ENCODE results near the gene PTPRG. TPM values are rescaled to one million over a fixed set of nuclear protein-coding genes. Genes with fewer than 3 reads are reported as not detected.

PTPRG gene
- total RNA-seq, 1 donor from 2014 or later: 11.1 TPM

DNA sequence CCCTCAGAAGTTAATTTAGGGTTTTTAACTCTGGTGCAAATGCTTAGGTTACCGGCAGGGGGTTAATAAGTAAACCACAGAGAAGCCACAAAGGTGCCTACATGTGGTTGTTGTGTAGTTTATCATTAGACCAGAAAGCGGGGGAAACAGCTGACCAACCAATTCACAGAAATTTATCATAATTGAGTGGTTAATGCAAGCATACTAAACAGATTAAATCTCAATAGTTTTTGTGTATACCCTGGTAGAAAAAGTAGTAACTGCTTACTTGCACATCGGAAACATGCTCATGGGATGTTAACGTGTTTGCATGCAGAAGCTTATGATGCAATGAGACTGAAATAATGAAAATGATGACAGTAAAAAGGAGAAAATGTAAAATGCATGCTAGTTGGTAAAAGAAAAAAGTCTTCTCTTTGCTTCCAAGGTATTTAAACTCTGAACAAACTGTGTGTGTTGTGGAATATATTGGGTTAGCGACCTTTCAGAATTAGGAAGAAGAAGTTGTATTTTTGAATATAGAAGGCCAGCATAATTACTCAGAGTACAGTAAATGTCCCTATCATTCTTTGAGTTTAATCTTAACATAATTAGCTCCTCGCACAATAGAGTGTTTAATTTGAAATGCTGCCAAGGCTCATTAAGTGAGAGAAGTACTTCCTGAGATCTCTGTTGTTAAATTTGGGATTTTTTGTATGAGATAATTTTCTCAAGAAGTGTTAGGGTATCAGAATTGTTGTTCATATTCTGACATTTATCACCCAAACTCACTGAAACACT is 316.2 kb downstream of the PTPRG start:
- Histone ChIP-seq H3K27me3 (ENCODE audit: control insufficient read depth, insufficient read depth, low read length) (no peaks in the 10 kb centered on the region), H3K4me3 (ENCODE audit: low read depth, low read length) (no peak overlapping the region), H3K36me3 (ENCODE audit: control insufficient read depth, insufficient read depth, low read length) (no peaks in the 10 kb centered on the region)
- peak; percentile 11 for DNase-seq (ENCODE audit: low read depth)
- TF ChIP-seq, protein P1, sequence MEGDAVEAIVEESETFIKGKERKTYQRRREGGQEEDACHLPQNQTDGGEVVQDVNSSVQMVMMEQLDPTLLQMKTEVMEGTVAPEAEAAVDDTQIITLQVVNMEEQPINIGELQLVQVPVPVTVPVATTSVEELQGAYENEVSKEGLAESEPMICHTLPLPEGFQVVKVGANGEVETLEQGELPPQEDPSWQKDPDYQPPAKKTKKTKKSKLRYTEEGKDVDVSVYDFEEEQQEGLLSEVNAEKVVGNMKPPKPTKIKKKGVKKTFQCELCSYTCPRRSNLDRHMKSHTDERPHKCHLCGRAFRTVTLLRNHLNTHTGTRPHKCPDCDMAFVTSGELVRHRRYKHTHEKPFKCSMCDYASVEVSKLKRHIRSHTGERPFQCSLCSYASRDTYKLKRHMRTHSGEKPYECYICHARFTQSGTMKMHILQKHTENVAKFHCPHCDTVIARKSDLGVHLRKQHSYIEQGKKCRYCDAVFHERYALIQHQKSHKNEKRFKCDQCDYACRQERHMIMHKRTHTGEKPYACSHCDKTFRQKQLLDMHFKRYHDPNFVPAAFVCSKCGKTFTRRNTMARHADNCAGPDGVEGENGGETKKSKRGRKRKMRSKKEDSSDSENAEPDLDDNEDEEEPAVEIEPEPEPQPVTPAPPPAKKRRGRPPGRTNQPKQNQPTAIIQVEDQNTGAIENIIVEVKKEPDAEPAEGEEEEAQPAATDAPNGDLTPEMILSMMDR (IDR thresholded peaks at IDR 0.05; ENCODE audit: insufficient read depth, low read length, severe bottlenecking): peak; percentile 13
- no peak for FAIRE-seq

- DNase-seq (ENCODE audit: low read depth): no peak
- no peaks in the 10 kb centered on the region for H3K27me3 ChIP-seq (ENCODE audit: control insufficient read depth, insufficient read depth, low read length)
- no peak for FAIRE-seq
- TF ChIP-seq, protein P1 (IDR thresholded peaks at IDR 0.05; ENCODE audit: insufficient read depth, low read length, severe bottlenecking): no peak
- no peak overlapping the region for H3K4me3 ChIP-seq (ENCODE audit: low read depth, low read length)
- no peaks in the 10 kb centered on the region for H3K36me3 ChIP-seq (ENCODE audit: control insufficient read depth, insufficient read depth, low read length)
Measured at GRCh38 chr3:61882253-61882652, 320.9 kb downstream of the PTPRG start.

- no peak for DNase-seq (ENCODE audit: low read depth)
- no peak for FAIRE-seq
- H3K4me3 ChIP-seq (ENCODE audit: low read depth, low read length): no peak overlapping the region
- H3K27me3 ChIP-seq (ENCODE audit: control insufficient read depth, insufficient read depth, low read length): no peaks in the 10 kb centered on the region
- TF ChIP-seq, protein P1 (IDR thresholded peaks at IDR 0.05; ENCODE audit: insufficient read depth, low read length, severe bottlenecking): no peak
- no peaks in the 10 kb centered on the region for H3K36me3 ChIP-seq (ENCODE audit: control insufficient read depth, insufficient read depth, low read length)
Measured at GRCh38 chr3:61884794-61885193, 323.4 kb downstream of the PTPRG start.

- FAIRE-seq: no peak
- TF ChIP-seq, protein P1 (IDR thresholded peaks at IDR 0.05; ENCODE audit: insufficient read depth, low read length, severe bottlenecking): no peak
- no peaks in the 10 kb centered on the region for H3K27me3 ChIP-seq (ENCODE audit: control insufficient read depth, insufficient read depth, low read length)
- H3K4me3 ChIP-seq (ENCODE audit: low read depth, low read length): no peak overlapping the region
- no peaks in the 10 kb centered on the region for H3K36me3 ChIP-seq (ENCODE audit: control insufficient read depth, insufficient read depth, low read length)
- DNase-seq (ENCODE audit: low read depth): no peak
Measured at GRCh38 chr3:61885414-61885813, 324.0 kb downstream of the PTPRG start.

DNA sequence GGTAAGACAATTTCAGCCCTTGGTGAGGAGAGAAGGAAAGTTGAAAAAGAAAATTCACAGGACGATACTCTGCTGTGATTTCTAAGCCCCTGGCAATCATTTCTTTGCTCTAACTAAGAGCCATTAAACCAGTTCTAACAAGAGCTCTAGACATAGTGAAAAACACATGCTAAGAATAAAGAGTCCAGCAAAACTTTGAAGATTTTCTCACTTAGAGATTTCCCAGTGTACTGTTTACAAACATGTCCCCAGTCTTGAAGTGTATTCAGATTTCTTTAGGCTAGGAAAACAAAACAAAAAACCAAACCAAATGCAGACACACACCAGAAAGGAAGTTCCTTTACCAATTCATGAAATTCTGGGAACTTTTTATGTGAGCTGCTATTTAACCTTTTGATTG is 325.8 kb downstream of the PTPRG start:
- Histone ChIP-seq H3K4me3 (ENCODE audit: low read depth, low read length) (no peak overlapping the region), H3K36me3 (ENCODE audit: control insufficient read depth, insufficient read depth, low read length) (no peaks in the 10 kb centered on the region), H3K27me3 (ENCODE audit: control insufficient read depth, insufficient read depth, low read length) (no peaks in the 10 kb centered on the region)
- DNase-seq (ENCODE audit: low read depth): no peak
- no peak for FAIRE-seq
- TF ChIP-seq, protein P1 (IDR thresholded peaks at IDR 0.05; ENCODE audit: insufficient read depth, low read length, severe bottlenecking): no peak

DNA sequence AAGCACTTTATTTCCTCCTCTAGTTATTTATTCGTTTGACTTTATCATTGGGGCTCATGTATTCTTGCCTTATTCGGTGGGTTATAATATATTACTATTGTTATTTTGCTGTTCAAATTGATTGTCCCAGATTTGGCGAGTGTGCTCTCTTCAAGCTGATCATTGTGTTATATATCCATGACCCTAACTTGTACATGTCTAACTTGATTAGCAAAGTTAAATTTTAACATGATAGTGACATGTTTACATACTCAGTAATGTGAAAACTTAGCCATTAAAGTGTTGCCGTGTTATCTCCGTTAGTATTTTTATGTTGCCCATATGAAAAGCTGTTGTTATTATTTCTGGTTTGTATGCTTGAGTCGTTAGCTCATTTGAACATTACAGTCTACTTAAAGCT is 327.9 kb downstream of the PTPRG start:
- TF ChIP-seq, protein P1 (IDR thresholded peaks at IDR 0.05; ENCODE audit: insufficient read depth, low read length, severe bottlenecking): no peak
- Histone ChIP-seq H3K4me3 (ENCODE audit: low read depth, low read length) (no peak overlapping the region), H3K36me3 (ENCODE audit: control insufficient read depth, insufficient read depth, low read length) (no peaks in the 10 kb centered on the region), H3K27me3 (ENCODE audit: control insufficient read depth, insufficient read depth, low read length) (no peaks in the 10 kb centered on the region)
- FAIRE-seq: no peak
- no peak for DNase-seq (ENCODE audit: low read depth)
